OCI-LY3 (cell line): ENCODE measurements around the gene APLP1.

Experiments
- H2AFZ ChIP-seq: fragments of 200-600, 300-600 bp; shearing (Covaris generic); 2 replicates; pipeline ENCODE4 v1.6.0; 2014; ENCODE audit warnings: antibody characterized with exemption, low read depth, low read length
- H3K27ac ChIP-seq: fragments of 200-600, 300-600 bp; sonication (generic); 2 replicates; pipeline ENCODE4 v1.5.1; 2014; ENCODE audit warnings: mild to moderate bottlenecking, low read length, moderate library complexity, mixed read lengths
- H3K27me3 ChIP-seq: fragments of 200-600, 300-600 bp; sonication (generic); 2 replicates; pipeline ENCODE4 v1.6.1; 2014; ENCODE audit warnings: low read depth, low read length, mixed read lengths
- H3K36me3 ChIP-seq: fragments of 200-600, 300-600 bp; sonication (generic); replicated peaks from 2 replicates; pipeline ENCODE3; 2014; ENCODE audit warnings: low read depth, low read length, mixed read lengths
- H3K4me1 ChIP-seq: fragments of 300-600, 200-600 bp; sonication (generic); 2 replicates; pipeline ENCODE4 v1.6.1; 2014; ENCODE audit warnings: low read length, mixed read lengths
- H3K4me2 ChIP-seq: fragments of 200-600, 300-600 bp; sonication (generic); 2 replicates; pipeline ENCODE4 v1.6.1; 2014; ENCODE audit warnings: low read length, mixed read lengths
- H3K4me3 ChIP-seq: fragments of 300-600, 200-600 bp; sonication (generic); 2 replicates; pipeline ENCODE4 v1.5.1; 2014; ENCODE audit warnings: antibody characterized with exemption, mild to moderate bottlenecking, low read length, moderate library complexity
- H3K79me2 ChIP-seq: fragments of 300-600, 200-600 bp; shearing (Covaris generic); 2 replicates; pipeline ENCODE4 v1.6.1; 2014; ENCODE audit warnings: mild to moderate bottlenecking, low read length, mixed read lengths
- H3K9ac ChIP-seq: fragments of 300-600, 200-600 bp; shearing (Covaris generic); 2 replicates; pipeline ENCODE4 v1.6.0; 2014; ENCODE audit warnings: mild to moderate bottlenecking, low read length, moderate library complexity
- H3K9me3 ChIP-seq: fragments of 200-600, 300-600 bp; shearing (Covaris generic); 2 replicates; pipeline ENCODE4 v1.6.1; 2014; ENCODE audit warnings: low read length, mixed read lengths; ENCODE audit not compliant: insufficient read depth
- H4K20me1 ChIP-seq: fragments of 200-600, 300-600 bp; sonication (generic); 2 replicates; pipeline ENCODE4 v1.6.1; 2016; ENCODE audit warnings: low read length, mixed read lengths; ENCODE audit not compliant: insufficient read depth
- EZH2phosphoT487 ChIP-seq: fragments of 200-600 bp; shearing (Covaris generic); IDR thresholded peaks from 2 replicates; pipeline ENCODE4 v1.6.1; 2018; ENCODE audit warnings: antibody characterized with exemption, mixed run types, low read depth
- TF ChIP-seq, protein P1 (sequence below): fragments of 200-600, 300-600 bp; sonication (generic); IDR thresholded peaks from 2 replicates; pipeline ENCODE4 v1.5.1; 2014; ENCODE audit warnings: antibody characterized with exemption, low read length, low read depth

The APLP1 gene

DNA sequence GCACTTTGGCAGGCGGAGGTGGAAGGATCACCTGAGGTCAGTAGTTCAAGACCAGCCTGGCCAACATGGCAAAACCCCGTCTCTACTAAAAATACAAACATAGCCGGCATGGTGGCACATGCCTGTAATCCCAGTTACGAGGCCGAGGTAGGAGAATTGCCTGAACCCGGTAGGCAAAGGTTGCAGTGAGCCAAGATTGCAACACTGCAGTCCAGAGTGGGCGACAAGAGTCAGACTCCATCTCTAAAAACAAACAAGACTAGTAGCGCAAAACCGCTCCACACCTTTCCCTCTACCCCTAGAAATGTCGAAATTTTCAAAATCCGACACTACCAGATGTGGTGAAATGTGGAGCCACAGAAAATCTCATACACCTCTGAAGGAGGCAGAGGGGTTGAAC lies 50.9 kb downstream of the APLP1 start:
- Histone ChIP-seq H4K20me1 (no peaks in the 10 kb centered on the region), H3K9me3 (no peaks in the 10 kb centered on the region), H3K79me2 (no peaks in the 10 kb centered on the region), H3K4me3 (no peak overlapping the region), H3K27me3 (peaks cover 14% of the 10 kb centered on the region), H3K4me2 (no peak overlapping the region), H3K27ac (no peak overlapping the region), H3K36me3 (no peaks in the 10 kb centered on the region), H3K4me1 (peaks cover 8% of the 10 kb centered on the region), H3K9ac (no peak overlapping the region), H2AFZ (no peak overlapping the region)
- TF ChIP-seq, protein P1, sequence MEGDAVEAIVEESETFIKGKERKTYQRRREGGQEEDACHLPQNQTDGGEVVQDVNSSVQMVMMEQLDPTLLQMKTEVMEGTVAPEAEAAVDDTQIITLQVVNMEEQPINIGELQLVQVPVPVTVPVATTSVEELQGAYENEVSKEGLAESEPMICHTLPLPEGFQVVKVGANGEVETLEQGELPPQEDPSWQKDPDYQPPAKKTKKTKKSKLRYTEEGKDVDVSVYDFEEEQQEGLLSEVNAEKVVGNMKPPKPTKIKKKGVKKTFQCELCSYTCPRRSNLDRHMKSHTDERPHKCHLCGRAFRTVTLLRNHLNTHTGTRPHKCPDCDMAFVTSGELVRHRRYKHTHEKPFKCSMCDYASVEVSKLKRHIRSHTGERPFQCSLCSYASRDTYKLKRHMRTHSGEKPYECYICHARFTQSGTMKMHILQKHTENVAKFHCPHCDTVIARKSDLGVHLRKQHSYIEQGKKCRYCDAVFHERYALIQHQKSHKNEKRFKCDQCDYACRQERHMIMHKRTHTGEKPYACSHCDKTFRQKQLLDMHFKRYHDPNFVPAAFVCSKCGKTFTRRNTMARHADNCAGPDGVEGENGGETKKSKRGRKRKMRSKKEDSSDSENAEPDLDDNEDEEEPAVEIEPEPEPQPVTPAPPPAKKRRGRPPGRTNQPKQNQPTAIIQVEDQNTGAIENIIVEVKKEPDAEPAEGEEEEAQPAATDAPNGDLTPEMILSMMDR: no peak
- TF ChIP-seq EZH2phosphoT487: no peak

DNA sequence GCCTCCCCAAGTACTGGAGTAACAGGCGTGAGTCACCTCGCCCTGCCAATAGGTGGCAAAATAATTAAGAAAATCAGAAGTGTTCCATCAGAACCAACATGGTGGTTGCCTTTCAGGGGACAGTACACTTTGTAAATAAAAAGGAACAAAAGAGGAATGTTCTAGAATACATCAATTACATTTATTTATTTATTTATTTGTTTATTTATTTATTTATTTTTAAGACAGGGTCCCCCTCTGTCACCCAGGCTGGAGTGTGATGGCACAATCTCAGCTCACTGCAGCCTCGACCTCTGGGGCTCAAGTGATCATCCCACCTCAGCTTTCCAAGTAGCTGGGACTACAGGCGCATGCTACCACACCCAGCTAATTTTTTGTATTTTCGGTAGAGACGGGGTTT lies 52.6 kb downstream of the APLP1 start:
- no peak for TF ChIP-seq EZH2phosphoT487
- TF ChIP-seq, protein P1: no peak
- Histone ChIP-seq H4K20me1 (no peaks in the 10 kb centered on the region), H3K79me2 (no peaks in the 10 kb centered on the region), H3K4me1 (no peaks in the 10 kb centered on the region; the same call in 1 of the 2 replicates), H3K9ac (no peak overlapping the region), H3K36me3 (no peaks in the 10 kb centered on the region), H2AFZ (no peak overlapping the region), H3K27me3 (peaks cover 19% of the 10 kb centered on the region), H3K9me3 (peaks cover 9% of the 10 kb centered on the region), H3K4me3 (no peak overlapping the region), H3K27ac (no peak overlapping the region), H3K4me2 (no peak overlapping the region)

DNA sequence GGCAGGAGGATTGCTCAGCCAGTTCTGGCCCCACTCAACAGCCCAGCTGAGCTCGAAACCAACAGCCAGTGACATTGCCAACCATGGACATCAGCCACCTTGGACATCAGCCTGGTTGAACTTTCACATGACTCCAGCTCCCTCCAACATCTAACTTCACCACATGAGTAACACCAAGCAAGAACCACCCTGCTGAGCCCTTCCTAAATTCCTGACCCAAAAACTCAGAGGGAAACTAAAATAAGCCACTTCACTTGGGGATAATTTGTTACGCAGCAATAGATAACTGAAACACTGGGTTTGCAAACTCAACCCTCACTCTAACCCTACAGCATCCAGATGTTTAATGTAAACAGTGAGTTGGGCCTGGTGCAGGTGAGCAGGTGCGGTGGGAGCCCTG lies 57.1 kb downstream of the APLP1 start:
- Histone ChIP-seq H3K4me2 (no peak overlapping the region), H3K4me1 (peaks cover 8% of the 10 kb centered on the region), H3K9me3 (peaks cover 9% of the 10 kb centered on the region)

DNA sequence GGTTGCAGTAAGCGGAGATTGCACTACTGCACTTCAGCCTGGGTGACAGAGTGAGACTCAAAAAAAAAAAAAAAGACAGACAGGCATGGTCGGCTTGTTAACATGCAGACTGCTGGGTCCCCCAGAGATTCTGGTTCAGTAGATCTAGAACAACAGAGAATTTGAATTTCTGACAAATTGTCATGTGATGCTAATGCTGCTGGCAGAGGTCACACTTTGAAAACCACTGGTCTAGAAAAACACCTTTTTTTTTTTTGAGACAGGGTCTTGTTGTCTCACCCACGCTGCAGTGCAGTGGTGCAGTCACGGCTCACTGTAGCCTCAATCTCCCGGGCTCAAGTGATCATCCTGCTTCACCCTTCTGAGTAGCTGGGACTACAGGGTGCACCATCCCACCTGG lies 60.1 kb downstream of the APLP1 start:
- Histone ChIP-seq H2AFZ (no peak overlapping the region), H3K4me1 (peaks cover 18% of the 10 kb centered on the region), H3K9ac (no peak overlapping the region), H3K4me3 (no peak overlapping the region), H3K9me3 (peaks cover 9% of the 10 kb centered on the region), H3K27me3 (peaks cover 13% of the 10 kb centered on the region), H3K36me3 (no peaks in the 10 kb centered on the region), H3K27ac (no peak overlapping the region), H4K20me1 (no peaks in the 10 kb centered on the region), H3K4me2 (peak overlapping the region; percentile 33), H3K79me2 (no peaks in the 10 kb centered on the region)
- TF ChIP-seq, protein P1: no peak
- TF ChIP-seq EZH2phosphoT487: no peak

More for the DNA sequence above, 57.1 kb downstream of the APLP1 start:
- no peaks in the 10 kb centered on the region for H4K20me1 ChIP-seq
- no peak overlapping the region for H3K27ac ChIP-seq
- H3K27me3 ChIP-seq: peaks cover 19% of the 10 kb centered on the region
- H2AFZ ChIP-seq: no peak overlapping the region
- no peaks in the 10 kb centered on the region for H3K36me3 ChIP-seq
- H3K79me2 ChIP-seq: no peaks in the 10 kb centered on the region
- H3K9ac ChIP-seq: no peak overlapping the region
- TF ChIP-seq EZH2phosphoT487: no peak
- TF ChIP-seq, protein P1: no peak
- H3K4me3 ChIP-seq: no peak overlapping the region
